T-helper 2 cell (primary cell): ENCODE data around the gene MPO.
A peak's percentile ranks its signal among the peaks of the same experiment; 100 is the strongest.

ENCODE experiments used
- DNase-seq, 5 experiments: peaks; one replicate each; pipeline versions ENCODE4 v3.0.0 to v3.0.0-alpha.2; 2012 to 2022
- total RNA-seq, 2 donors: gene quantifications; one replicate each; lab custom pipeline; 2026; lab: John Stamatoyannopoulos, UW

Gene MPO, protein sequence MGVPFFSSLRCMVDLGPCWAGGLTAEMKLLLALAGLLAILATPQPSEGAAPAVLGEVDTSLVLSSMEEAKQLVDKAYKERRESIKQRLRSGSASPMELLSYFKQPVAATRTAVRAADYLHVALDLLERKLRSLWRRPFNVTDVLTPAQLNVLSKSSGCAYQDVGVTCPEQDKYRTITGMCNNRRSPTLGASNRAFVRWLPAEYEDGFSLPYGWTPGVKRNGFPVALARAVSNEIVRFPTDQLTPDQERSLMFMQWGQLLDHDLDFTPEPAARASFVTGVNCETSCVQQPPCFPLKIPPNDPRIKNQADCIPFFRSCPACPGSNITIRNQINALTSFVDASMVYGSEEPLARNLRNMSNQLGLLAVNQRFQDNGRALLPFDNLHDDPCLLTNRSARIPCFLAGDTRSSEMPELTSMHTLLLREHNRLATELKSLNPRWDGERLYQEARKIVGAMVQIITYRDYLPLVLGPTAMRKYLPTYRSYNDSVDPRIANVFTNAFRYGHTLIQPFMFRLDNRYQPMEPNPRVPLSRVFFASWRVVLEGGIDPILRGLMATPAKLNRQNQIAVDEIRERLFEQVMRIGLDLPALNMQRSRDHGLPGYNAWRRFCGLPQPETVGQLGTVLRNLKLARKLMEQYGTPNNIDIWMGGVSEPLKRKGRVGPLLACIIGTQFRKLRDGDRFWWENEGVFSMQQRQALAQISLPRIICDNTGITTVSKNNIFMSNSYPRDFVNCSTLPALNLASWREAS
- 0.20 to 0.62 reads per million in 2 donors for total RNA-seq

DNA sequence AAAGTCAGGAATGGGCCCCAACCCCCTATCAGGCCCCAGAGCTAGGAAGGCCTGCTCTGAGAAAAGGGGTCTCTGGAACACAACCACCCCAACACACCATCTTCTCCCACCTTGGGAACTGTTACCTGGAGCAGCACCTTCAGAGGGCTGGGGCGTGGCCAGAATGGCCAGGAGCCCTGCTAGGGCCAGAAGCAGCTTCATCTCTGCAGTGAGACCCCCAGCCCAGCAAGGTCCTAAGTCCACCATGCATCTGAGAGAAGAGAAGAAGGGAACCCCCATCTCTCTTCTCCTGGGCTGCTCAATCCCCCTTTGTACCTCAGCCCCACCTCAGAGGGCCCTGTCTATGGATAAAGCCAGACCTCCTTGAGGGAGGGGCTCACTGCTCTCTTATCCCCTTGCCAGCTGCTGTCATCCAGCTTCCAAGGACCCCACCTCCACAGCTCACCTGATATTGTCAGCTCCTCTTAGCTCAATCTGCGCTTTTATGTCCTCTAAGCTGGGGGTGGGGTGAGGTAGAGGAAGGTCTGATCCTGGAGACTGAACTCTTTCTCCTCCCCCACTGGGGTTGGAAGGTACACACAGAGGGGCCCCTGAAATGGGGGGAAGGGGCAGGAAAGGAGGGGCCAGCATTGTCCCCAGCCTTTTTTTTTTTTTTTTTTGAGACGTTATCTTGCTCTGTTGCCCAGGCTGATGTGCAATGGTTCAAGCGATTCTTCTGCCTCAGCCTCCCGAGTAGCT is at the start of gene MPO:
Gene MPO (minus strand): TSS at position 456 of the 738 bp plus-strand sequence. CDS start 177 bp downstream, at position 279.
- DNase-seq = no peak

GRCh38 chr17:58329810-58330537 is 49.2 kb upstream of the MPO start:
- peak in 2 of 5 experiments; percentile 24 to 87 for DNase-seq

DNA sequence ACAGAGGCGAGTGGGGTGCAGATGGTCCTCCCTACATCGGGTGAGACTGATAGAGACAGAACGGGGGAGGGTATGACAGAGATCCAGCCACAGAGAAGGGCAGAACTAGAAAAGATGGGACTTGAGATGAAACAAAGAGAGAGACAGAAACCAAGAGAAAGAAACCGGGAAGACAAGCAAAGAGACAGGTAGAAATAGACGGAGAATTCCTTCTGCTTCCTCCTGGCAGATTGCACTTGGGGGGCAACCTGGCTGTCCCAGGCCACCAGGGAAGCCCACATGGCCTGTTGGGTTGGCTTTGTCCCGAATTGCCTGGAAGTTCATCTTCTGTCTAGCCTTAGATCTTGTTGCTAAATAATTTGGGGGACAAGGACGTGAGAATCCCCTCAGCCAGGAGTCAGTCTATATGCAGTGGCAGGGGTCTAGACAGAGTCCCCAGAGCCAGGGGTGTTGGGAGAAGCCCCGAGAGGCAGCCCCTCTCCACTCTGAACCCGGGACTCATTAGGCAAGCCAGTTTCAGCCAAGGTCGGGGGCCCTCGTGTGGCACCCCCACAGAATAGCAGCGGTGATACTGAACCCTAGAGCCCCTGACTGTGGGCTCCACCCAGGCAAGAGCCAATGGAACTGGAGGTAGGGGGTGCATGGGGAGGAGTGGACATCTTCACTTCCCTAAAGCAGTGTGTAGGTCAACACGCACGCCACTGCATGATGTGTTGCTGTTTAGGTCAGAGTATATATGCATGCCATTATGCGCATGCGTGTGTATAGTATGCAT is 48.5 kb upstream of the MPO start:
- peak in 4 of 5 experiments; percentile 57 to 95 (median 69) for DNase-seq

GRCh38 chr17:58328195-58329034 is 47.7 kb upstream of the MPO start, which contains the start of gene TSPOAP1:
Gene TSPOAP1, minus strand, starts transcription at chr17:58328795. Its CDS starts 875 bp downstream, at chr17:58327920.
- DNase-seq = peak in 4 of 5 experiments; percentile 53 to 96 (median 70)

DNA sequence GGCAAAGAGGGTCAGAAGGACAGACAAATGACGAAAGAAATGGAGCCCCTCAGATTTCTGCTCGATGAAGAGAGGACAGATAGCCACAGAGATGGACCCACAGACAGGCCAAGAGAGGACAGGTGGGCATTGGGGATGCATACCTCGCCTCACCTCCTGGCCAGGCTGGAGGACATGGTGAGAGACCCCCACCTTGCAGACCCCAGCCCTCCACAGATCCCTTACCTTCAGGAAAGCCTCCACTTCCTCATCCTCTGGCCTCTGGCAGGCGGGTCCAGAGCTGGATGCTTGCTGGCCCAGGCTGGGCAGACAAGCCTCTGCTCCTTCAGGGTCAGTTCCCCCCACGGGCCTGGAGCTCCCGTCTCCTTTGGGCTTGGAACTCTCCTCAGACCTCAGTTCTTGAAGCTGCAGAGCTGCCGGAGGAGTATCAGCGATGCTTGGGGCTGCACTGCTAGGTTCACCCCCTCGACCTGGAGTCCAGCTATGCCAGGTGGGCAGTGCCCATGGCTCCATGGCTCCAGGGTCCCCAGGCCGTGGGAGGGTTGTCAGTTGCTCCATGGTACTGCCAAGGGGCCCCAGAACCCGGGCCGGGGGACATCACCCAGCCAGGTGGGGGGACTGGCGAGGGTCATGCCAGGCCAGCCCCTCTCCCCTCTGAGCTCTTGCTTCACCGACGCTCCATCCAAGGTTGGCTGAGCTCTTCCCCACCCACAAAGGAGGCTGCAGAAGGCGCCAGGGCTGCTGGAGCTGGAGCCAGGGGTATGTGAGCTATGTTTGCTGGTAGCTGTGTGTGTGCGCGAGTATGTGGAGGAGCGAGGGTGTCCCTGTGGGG is 46.8 kb upstream of the MPO start:
- no peak for DNase-seq

- peak in 1 of 5 experiments; percentile 35 for DNase-seq
Observed at GRCh38 chr17:58326609-58327362, 46.1 kb upstream of the MPO start.

GRCh38 chr17:58325976-58326468 is 45.3 kb upstream of the MPO start:
- peak in 1 of 5 experiments; percentile 41 for DNase-seq

- peak in 1 of 5 experiments; percentile 35 for DNase-seq
Observed at GRCh38 chr17:58325289-58325726, 44.6 kb upstream of the MPO start.

- peak in 1 of 5 experiments; percentile 37 for DNase-seq
Observed at GRCh38 chr17:58324409-58325288, 43.9 kb upstream of the MPO start.

DNA sequence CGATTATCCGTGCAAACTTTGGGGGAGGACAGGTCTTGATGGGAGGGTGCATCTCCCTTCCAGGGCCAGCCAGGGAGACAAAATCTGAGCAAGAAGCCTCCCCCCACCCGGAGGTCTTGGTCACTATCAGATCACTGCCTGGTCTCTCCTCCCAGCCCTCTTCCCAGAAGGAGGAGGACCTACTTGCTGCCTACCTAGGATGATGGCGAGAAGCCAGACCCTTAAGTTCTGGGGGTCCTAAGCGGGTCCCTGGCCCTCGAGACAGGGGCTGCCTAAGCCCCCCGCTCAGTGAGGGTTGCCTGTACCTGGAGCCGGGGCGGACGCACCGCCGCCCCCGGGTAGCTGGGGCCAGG is 43.3 kb upstream of the MPO start:
- DNase-seq = no peak

GRCh38 chr17:58323366-58324055 is 42.8 kb upstream of the MPO start:
- DNase-seq = no peak

DNA sequence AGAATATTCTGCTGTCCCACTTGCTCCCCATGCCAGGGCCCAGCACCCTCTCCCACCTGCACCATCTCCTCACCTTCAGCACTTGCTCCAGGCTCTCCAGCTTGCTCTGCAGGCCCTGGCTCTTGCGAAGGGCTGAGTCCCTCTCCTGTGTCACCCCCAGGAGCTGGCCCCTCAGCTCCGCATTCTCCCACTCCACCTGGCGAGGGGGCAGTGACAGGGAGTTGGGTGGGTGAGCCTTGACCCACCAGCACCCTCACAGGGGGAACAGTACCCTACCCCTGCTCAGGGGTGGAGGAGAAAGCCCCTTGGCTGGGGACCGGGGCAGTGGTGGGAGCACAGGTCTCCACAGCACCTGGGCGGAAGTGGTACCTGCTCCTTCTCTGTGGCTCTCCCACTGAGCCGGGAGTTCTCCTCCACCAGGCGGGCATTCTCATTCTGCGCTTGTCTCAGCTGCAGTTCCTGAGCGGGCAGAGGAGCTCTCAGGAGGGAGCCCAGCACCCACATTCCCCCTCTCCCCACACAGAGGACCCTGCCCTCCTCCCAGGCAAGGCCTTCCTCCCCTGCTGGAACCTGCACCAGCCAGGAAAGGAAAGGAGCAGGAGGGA is 41.9 kb upstream of the MPO start:
- DNase-seq = no peak

DNA sequence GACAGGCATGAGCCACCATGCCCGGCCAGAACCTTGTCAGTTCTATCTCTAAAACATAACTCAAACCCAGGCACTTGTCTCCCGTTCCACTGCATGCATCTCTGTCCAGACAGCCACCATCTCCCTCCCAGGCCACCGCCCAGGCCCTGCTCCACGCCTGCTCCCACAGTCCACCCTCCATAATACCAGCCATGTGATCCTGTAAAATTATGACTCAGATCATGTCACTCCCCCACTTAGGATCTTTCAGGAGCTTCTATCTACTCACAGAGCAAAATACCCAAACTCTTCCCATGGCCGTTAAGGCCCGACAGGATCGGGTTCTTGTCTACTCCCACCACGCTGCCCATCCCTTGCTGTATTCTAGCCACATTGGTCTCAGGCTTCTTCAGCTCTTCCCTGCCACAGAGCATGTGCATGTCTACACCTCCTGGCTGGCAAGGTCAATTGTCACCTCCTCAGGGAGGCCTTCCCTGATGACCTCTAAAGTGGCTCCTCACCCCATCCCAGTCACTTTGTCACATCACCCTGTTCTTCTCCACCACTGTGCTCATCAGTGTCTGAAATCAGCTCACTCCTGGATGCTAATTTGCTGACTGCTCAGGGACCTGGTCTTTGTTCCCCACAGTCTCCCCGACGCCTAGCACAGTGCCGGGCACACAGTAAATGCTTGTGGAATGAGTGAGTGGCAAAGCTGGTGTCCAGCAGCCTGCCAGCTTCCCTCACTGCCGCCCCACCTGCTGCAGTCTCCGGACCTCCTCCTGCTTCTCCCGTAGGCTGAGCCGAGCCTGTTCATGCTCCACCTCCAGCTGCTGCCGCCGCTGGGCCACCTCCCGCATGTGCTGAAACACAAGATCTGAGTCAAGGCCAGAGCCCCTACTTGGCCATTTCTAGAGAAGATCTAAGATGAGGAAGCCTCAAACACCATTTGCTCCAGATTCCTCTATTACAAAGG is 41.1 kb upstream of the MPO start:
- no peak for DNase-seq

DNA sequence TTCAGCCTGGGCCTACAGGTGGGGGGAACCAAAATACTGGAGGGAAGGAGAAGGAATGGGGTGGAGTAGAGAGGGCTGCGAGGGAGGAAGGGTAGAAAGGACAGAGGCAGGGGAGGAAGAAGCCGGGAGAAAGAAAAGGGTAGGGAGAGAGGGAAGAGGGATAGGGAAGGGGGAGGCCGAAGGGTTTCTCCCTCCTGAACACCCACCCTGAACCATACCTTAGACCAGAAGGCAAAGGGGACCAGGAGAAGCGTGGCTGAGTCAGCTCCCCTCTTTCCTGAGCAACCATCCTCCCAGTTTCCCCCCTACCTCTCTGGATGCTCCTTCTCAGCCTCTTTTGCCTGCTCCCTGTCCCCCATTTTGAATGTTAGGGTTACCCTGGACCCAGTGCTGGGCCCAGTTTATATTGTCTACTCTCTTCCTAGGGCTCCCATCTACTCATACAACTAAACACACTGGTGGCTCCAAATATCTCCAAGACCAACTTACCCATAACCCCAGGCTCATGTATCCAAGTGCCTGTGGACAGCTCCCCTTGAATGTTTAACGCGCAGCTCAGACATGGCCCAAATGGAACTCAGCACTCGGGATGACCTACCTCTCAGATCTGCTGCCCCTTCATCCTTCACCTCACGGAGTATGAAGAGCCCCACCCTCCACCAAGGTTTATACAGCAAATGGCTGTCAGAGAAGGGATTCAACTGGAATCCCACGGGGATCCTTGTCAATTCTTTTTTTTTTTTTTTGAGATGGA is 40.0 kb upstream of the MPO start:
- DNase-seq = no peak
